K562 (cell line): ENCODE results near the gene PIK3CA. TPM values are rescaled to one million over a fixed set of nuclear protein-coding genes. Genes with fewer than 3 reads are reported as not detected.
A peak's percentile ranks its signal among the peaks of the same experiment; 100 is the strongest.

ENCODE experiments used
- CBFA2T3 ChIP-seq: fragments of 450-650 bp; IDR thresholded peaks from 2 replicates; pipeline ENCODE4 v1.6.1; 2017
- DMBX1 ChIP-seq: fragments of 250-450 bp; sonication (Bioruptor Pico); IDR thresholded peaks from 2 replicates; pipeline ENCODE4 v1.8.0; 2022; ENCODE audit warnings: inconsistent platforms, mild to moderate bottlenecking, moderate library complexity, borderline replicate concordance
- DPF2 ChIP-seq: fragments of 450-650 bp; IDR thresholded peaks from 2 replicates; pipeline ENCODE4 v1.6.1; 2016
- KDM2B ChIP-seq: fragments of 250-450 bp; sonication (Bioruptor Pico); IDR thresholded peaks from 2 replicates; pipeline ENCODE4 v1.8.0; 2021; ENCODE audit warnings: mild to moderate bottlenecking, moderate library complexity
- MAZ ChIP-seq, 2 experiments: fragments of 450-650 bp in 1 of 2; sonication (generic) in 1 of 2; formaldehyde crosslinking; IDR thresholded peaks in 1 of 2; conservative IDR thresholded peaks in 1 of 2; 2 replicates each; pipeline versions ENCODE4 v1.4.0 to v1.5.0; 2020; ENCODE audit warnings: mild to moderate bottlenecking in 1 of 2, missing genetic modification reagents in 1 of 2
- NCOA6 ChIP-seq: fragments of 450-650 bp; IDR thresholded peaks from 2 replicates; pipeline ENCODE4 v1.6.1; 2017; ENCODE audit warnings: mild to moderate bottlenecking
- OTX1 ChIP-seq: fragments of 450-650 bp; formaldehyde crosslinking; IDR thresholded peaks from 2 replicates; pipeline ENCODE4 v1.4.0; 2022; ENCODE audit warnings: mild to moderate bottlenecking
- PRDM10 ChIP-seq: fragments of 450-650 bp; IDR thresholded peaks from 2 replicates; pipeline ENCODE4 v1.6.1; 2018; ENCODE audit not compliant: partially characterized antibody
- SMARCA4 ChIP-seq: fragments of 450-650 bp; IDR thresholded peaks from 2 replicates; pipeline ENCODE4 v1.6.1; 2016
- SMC3 ChIP-seq: conservative IDR thresholded peaks from 2 replicates; pipeline ENCODE4 v1.6.1; 2011; ENCODE audit warnings: low read depth, low read length, improper control_type of control experiment; ENCODE audit not compliant: insufficient read depth
- YY1 ChIP-seq, 3 experiments: IDR thresholded peaks; 2 replicates each; pipeline ENCODE4 v1.6.1; 2011; ENCODE audit warnings: low read length in 2 of 3, mild to moderate bottlenecking in 2 of 3, moderate library complexity in 2 of 3, borderline replicate concordance in 1 of 3, control low read depth in 1 of 3, low read depth in 1 of 3; ENCODE audit not compliant: insufficient read depth in 3 of 3, insufficient replicate concordance in 2 of 3, control insufficient read depth in 1 of 3, insufficient read length in 1 of 3; ENCODE audit errors: extremely low read depth in 1 of 3
- ZNF184 ChIP-seq: sonication (generic); formaldehyde crosslinking; IDR thresholded peaks from 2 replicates; pipeline ENCODE4 v1.5.0; 2020; ENCODE audit warnings: missing genetic modification reagents
- ZNF347 ChIP-seq: fragments of 450-650 bp; formaldehyde crosslinking; IDR thresholded peaks from 2 replicates; pipeline ENCODE4 v1.4.0; 2020; ENCODE audit warnings: low read depth, mild to moderate bottlenecking, moderate library complexity
- ZNF445 ChIP-seq: fragments of 250-450 bp; sonication (Bioruptor Pico); IDR thresholded peaks from 2 replicates; pipeline ENCODE4 v1.4.0; 2020; ENCODE audit warnings: low read depth, mild to moderate bottlenecking, moderate library complexity
- ZNF583 ChIP-seq: fragments of 250-450 bp; sonication (Bioruptor Pico); IDR thresholded peaks from 2 replicates; pipeline ENCODE4 v1.4.0; 2020
- ZNF589 ChIP-seq: fragments of 200-800 bp; sonication (Bioruptor generic); IDR thresholded peaks from 2 replicates; pipeline ENCODE4 v1.6.1; 2016; ENCODE audit warnings: low read depth, missing genetic modification characterization, missing compliant biosample characterization
- ZNF830 ChIP-seq: fragments of 250-450 bp; sonication (Bioruptor Pico); IDR thresholded peaks from 2 replicates; pipeline ENCODE4 v1.5.0; 2021; ENCODE audit warnings: mild to moderate bottlenecking
- polyA plus RNA-seq, 8 experiments: library from polyadenylated mRNA; depleted of rRNA in 4 of 8; stranded (reverse) in 5 of 8; unstranded in 3 of 8; fragments of >200 nt; fragmentation: Nextera tagmentation in 2 of 8; fragmentation: Illumina TruSeq in 1 of 8; extraction: Ambion mirVana in 2 of 8; extraction: Trizol in 1 of 8; gene quantifications; 2 replicates each; pipeline versions ENCODE4 v1.2.1 to v1.2.3, GENCODE V29; 2011 to 2014; ENCODE audit warnings: inconsistent platforms in 1 of 8, missing spikeins in 1 of 8
- total RNA-seq, 7 experiments: library from RNA; depleted of rRNA in 6 of 7; stranded (reverse); fragments of >200 nt in 6 of 7; fragmentation: Illumina TruSeq in 2 of 7; extraction: Trizol in 2 of 7; gene quantifications; 2 replicates each; pipeline versions ENCODE4 v1.2.1 to v1.2.3, GENCODE V29; 2011 to 2021; ENCODE audit warnings: low replicate concordance in 1 of 7
- TF ChIP-seq, protein P1 (sequence below), 3 experiments: fragments of 200-800 bp in 1 of 3; sonication (Bioruptor generic) in 1 of 3; sonication (generic) in 1 of 3; formaldehyde crosslinking in 1 of 3; IDR thresholded peaks; 2 replicates each; pipeline versions ENCODE4 v1.6.1 to v1.8.0; 2016 to 2022; ENCODE audit warnings: mild to moderate bottlenecking in 2 of 3, missing compliant biosample characterization in 2 of 3, missing genetic modification characterization in 2 of 3, missing genetic modification reagents in 1 of 3
- TF ChIP-seq, protein P2 (sequence below): fragments of 450-650 bp; IDR thresholded peaks from 2 replicates; pipeline ENCODE4 v1.6.1; 2018; ENCODE audit warnings: mild to moderate bottlenecking, low read depth; ENCODE audit not compliant: partially characterized antibody

The PIK3CA gene
- total and polyA plus RNA-seq, 9 of the 15 experiments (the other 6 are each of a cell fraction or from before 2014, with no cell fraction given), result 3.8 to 19.4 (median 10.8) TPM

GRCh38 chr3:179268400-179269051 lies 120.4 kb downstream of the PIK3CA start (continued):
- TF ChIP-seq, protein P1, sequence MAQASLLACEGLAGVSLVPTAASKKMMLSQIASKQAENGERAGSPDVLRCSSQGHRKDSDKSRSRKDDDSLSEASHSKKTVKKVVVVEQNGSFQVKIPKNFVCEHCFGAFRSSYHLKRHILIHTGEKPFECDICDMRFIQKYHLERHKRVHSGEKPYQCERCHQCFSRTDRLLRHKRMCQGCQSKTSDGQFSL (CRISPR knock-in tag; IDR thresholded peaks at IDR 0.05), result no peak
- TF ChIP-seq, protein P1 (tag; IDR thresholded peaks at IDR 0.05), result no peak
- TF ChIP-seq NCOA6, result no peak
- peak; percentile 35; the same call in 1 of the 2 replicates for TF ChIP-seq DMBX1 (CRISPR knock-in tag)
- peak; percentile 62 for TF ChIP-seq SMARCA4
- TF ChIP-seq ZNF830 (CRISPR knock-in tag), result no peak
- TF ChIP-seq MAZ (CRISPR knock-in tag; conservative IDR thresholded peaks at IDR 0.05 in 1 of 2, IDR thresholded peaks at IDR 0.05 in 1 of 2), result peak; percentile 29 to 53; a peak in 1 of 4 replicates
- TF ChIP-seq, protein P2, sequence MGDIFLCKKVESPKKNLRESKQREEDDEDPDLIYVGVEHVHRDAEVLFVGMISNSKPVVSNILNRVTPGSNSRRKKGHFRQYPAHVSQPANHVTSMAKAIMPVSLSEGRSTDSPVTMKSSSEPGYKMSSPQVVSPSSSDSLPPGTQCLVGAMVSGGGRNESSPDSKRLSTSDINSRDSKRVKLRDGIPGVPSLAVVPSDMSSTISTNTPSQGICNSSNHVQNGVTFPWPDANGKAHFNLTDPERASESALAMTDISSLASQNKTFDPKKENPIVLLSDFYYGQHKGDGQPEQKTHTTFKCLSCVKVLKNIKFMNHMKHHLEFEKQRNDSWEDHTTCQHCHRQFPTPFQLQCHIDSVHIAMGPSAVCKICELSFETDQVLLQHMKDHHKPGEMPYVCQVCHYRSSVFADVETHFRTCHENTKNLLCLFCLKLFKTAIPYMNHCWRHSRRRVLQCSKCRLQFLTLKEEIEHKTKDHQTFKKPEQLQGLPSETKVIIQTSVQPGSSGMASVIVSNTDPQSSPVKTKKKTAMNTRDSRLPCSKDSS, result no peak
- no peak for TF ChIP-seq ZNF184
- TF ChIP-seq DPF2, result peak; percentile 84
- TF ChIP-seq OTX1, result no peak
- no peak for TF ChIP-seq SMC3
- TF ChIP-seq ZNF347, result no peak
- 0 out of 2 replicates have a peak, but pooled peaks have one; percentile 32 for TF ChIP-seq ZNF445 (CRISPR knock-in tag)
- TF ChIP-seq ZNF589 (CRISPR knock-in tag), result no peak
- no peak for TF ChIP-seq KDM2B (CRISPR knock-in tag)
- TF ChIP-seq YY1 (IDR thresholded peaks at IDR 0.05; ENCODE audit: borderline replicate concordance in 1 of 3, control insufficient read depth in 1 of 3, extremely low read depth in 1 of 3, insufficient read depth in 3 of 3, insufficient read length in 1 of 3, insufficient replicate concordance in 2 of 3, low read depth in 1 of 3, low read length in 2 of 3), result no peak
- TF ChIP-seq ZNF583 (CRISPR knock-in tag), result 0 out of 2 replicates have a peak, but pooled peaks have one; percentile 48
- no peak for TF ChIP-seq PRDM10
- peak; percentile 65 for TF ChIP-seq CBFA2T3
